Measurements from ENCODE around the gene UEVLD.

Gene UEVLD

GRCh38 chr11:18490319-18490718 lies 98.2 kb downstream of the UEVLD start:
- FAIRE-seq, result no peak
- no peak for DNase-seq (ENCODE audit: insufficient read length, low spot score)
- TF ChIP-seq CTCF (IDR thresholded peaks at IDR 0.05; ENCODE audit: insufficient read depth, missing control alignments), result no peak

GRCh38 chr11:18485913-18486528 lies 102.5 kb downstream of the UEVLD start:
- no peak for TF ChIP-seq CTCF (IDR thresholded peaks at IDR 0.05; ENCODE audit: insufficient read depth, missing control alignments)
- no peak for DNase-seq (ENCODE audit: insufficient read length, low spot score)
- FAIRE-seq, result no peak
